ENCODE results near the gene TRMT112. TPM values are rescaled to one million over a fixed set of nuclear protein-coding genes. Genes with fewer than 3 reads are reported as not detected.
"Not testable (repeated sequence)": the region's sequence is repeated elsewhere in the genome, so short reads cannot be mapped to it uniquely, and the experiment has no call there.

The TRMT112 gene
- polyA plus RNA-seq, 4 donors: 99.3 to 188 (median 172) TPM

GRCh38 chr11:64321026-64321425 is 3.7 kb upstream of the TRMT112 start:
- peak overlapping the region; percentile 77 to 83 (median 78) for H3K27ac ChIP-seq (ENCODE audit: low read depth in 1 of 3, low read length in 2 of 3)
- FAIRE-seq (no peak), DNase-seq (no peak)
- no peak overlapping the region for H3K4me3 ChIP-seq (ENCODE audit: low read depth in 1 of 3, low read length in 3 of 3)
- H3K9me3 ChIP-seq (ENCODE audit: control insufficient read depth in 2 of 2, insufficient read depth in 1 of 2, low read depth in 1 of 2, low read length in 1 of 2): no peaks in the 10 kb centered on the region
- no peaks in the 10 kb centered on the region for H3K27me3 ChIP-seq (ENCODE audit: control insufficient read depth in 3 of 3, insufficient read depth in 3 of 3, low read length in 3 of 3)
- peaks cover 0 to 48% (median 3%) of the 10 kb centered on the region in 3 donors for H3K4me1 ChIP-seq (ENCODE audit: control insufficient read depth in 3 of 3, insufficient read depth in 2 of 3, low read depth in 1 of 3, low read length in 2 of 3)
- 42 to 83% (median 59%) methylated on average over 5 of the region's 5 CpGs for WGBS, 3 donors
- H3K36me3 ChIP-seq (ENCODE audit: control insufficient read depth in 3 of 3, insufficient read depth in 2 of 3, low read depth in 1 of 3, low read length in 3 of 3): peaks cover 0 to 55% (median under 1%) of the 10 kb centered on the region in 3 donors

DNA sequence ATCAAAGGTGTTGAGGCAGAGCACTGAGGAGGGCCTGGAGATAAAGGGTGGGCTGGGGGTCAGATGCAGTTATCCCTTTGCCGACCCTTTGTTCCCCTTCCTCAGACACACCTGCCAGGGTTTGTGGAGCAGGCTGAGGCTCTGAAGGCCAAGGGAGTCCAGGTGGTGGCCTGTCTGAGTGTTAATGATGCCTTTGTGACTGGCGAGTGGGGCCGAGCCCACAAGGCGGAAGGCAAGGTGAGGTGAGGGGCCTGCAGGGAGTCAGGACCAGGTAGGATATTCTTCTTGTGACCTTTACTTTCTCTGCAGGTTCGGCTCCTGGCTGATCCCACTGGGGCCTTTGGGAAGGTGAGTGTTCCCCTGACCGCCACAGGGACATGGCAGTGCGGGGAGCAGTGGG is 3.2 kb upstream of the TRMT112 start:
- H3K27ac ChIP-seq (ENCODE audit: low read depth in 1 of 3, low read length in 2 of 3): peak overlapping the region; percentile 77 to 83 (median 78)
- H3K9me3 ChIP-seq (ENCODE audit: control insufficient read depth in 2 of 2, insufficient read depth in 1 of 2, low read depth in 1 of 2, low read length in 1 of 2): no peaks in the 10 kb centered on the region
- DNase-seq (no peak), FAIRE-seq (no peak)
- no peak overlapping the region for H3K4me3 ChIP-seq (ENCODE audit: low read depth in 1 of 3, low read length in 3 of 3)
- H3K27me3 ChIP-seq (ENCODE audit: control insufficient read depth in 3 of 3, insufficient read depth in 3 of 3, low read length in 3 of 3): no peaks in the 10 kb centered on the region
- peaks cover 0 to 59% (median 2%) of the 10 kb centered on the region in 3 donors for H3K36me3 ChIP-seq (ENCODE audit: control insufficient read depth in 3 of 3, insufficient read depth in 2 of 3, low read depth in 1 of 3, low read length in 3 of 3)
- 74 to 88% (median 81%) methylated on average over 7 of the region's 7 CpGs for WGBS, 3 donors
- H3K4me1 ChIP-seq (ENCODE audit: control insufficient read depth in 3 of 3, insufficient read depth in 2 of 3, low read depth in 1 of 3, low read length in 2 of 3): peaks cover 0 to 49% (median 3%) of the 10 kb centered on the region in 3 donors

DNA sequence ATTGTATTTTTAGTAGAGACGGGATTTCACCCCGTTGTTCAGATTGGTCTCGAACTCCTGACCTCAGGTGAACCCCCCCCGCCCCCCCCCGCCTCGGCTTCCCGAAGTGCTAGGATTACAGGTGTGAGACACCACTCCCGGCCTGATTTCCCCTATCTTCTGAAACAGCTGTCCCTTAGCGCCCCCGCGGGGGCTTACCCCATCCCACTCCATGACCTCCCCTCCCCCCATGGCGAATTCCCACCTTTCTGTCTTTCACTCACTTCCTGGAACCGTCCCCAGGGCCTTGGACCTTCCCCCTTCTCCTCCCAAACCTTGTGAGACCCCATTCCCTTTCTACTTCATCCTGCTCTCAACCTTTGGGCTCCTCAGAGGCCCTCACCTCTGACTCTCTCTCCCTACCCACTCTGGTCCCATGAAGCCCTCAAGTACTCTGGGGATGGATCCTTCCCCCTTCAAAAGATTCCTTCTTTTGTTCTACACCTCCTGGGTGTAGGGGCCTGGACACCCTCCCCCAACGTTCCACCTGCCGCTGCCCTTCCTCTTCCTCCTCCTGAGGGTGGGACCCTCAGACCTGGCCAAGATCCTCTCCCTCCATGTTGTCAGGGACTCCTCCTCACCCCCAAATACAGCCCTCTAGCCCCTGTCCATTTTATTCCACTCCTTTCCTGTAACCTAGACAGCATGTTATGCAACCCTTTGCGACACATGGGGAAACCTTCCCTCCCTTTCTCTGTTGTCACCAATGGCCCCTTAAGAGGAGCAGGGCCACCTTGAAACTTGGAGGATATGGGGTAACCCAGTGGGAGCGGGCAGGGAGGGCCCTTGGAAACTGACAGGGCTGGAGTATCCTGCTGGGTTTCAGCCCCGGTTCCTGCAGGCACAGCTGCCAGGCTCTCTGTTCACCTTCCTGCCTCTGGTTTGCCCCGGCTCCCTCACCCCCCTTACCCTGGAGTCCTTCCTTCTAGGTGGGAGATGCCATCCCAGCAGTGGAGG is 1.7 kb upstream of the TRMT112 start:
- DNase-seq: peak; percentile 53 to 57
- H3K4me1 ChIP-seq (ENCODE audit: control insufficient read depth in 3 of 3, insufficient read depth in 2 of 3, low read depth in 1 of 3, low read length in 2 of 3): peaks cover 0 to 49% (median 3%) of the 10 kb centered on the region in 3 donors
- H3K9me3 ChIP-seq (ENCODE audit: control insufficient read depth in 2 of 2, insufficient read depth in 1 of 2, low read depth in 1 of 2, low read length in 1 of 2): no peaks in the 10 kb centered on the region
- H3K27ac ChIP-seq (ENCODE audit: low read depth in 1 of 3, low read length in 2 of 3): peak overlapping the region; percentile 96 to 98 (median 98)
- WGBS, 3 donors: 8 to 20% (median 18%) methylated on average over 19 of the region's 19 CpGs
- peaks cover 0 to 74% (median 8%) of the 10 kb centered on the region in 3 donors for H3K36me3 ChIP-seq (ENCODE audit: control insufficient read depth in 3 of 3, insufficient read depth in 2 of 3, low read depth in 1 of 3, low read length in 3 of 3)
- H3K4me3 ChIP-seq (ENCODE audit: low read depth in 1 of 3, low read length in 3 of 3): peak overlapping the region; percentile 55 to 94 (median 87)
- no peak for FAIRE-seq
- no peaks in the 10 kb centered on the region for H3K27me3 ChIP-seq (ENCODE audit: control insufficient read depth in 3 of 3, insufficient read depth in 3 of 3, low read length in 3 of 3)

GRCh38 chr11:64317961-64318765 is 804 bp upstream of the TRMT112 start, which contains the start of gene PRDX5:
Gene PRDX5 (plus strand): TSS chr11:64318121. CDS start chr11:64318216, 95 bp downstream.
- FAIRE-seq: no peak
- Histone ChIP-seq H3K27ac (ENCODE audit: low read depth in 1 of 3, low read length in 2 of 3) (peak within 1 kb of the TSS; percentile 96 to 98 (median 98)), H3K4me3 (ENCODE audit: low read depth in 1 of 3, low read length in 3 of 3) (peak within 1 kb of the TSS; percentile 55 to 94 (median 87)), H3K36me3 (ENCODE audit: control insufficient read depth in 3 of 3, insufficient read depth in 2 of 3, low read depth in 1 of 3, low read length in 3 of 3) (peaks cover 0 to 79% (median 13%) of the 10 kb centered on the region in 3 donors), H3K27me3 (ENCODE audit: control insufficient read depth in 3 of 3, insufficient read depth in 3 of 3, low read length in 3 of 3) (no peaks in the 10 kb centered on the region), H3K9me3 (ENCODE audit: control insufficient read depth in 2 of 2, insufficient read depth in 1 of 2, low read depth in 1 of 2, low read length in 1 of 2) (no peaks in the 10 kb centered on the region), H3K4me1 (ENCODE audit: control insufficient read depth in 3 of 3, insufficient read depth in 2 of 3, low read depth in 1 of 3, low read length in 2 of 3) (peaks cover 0 to 49% (median 3%) of the 10 kb centered on the region in 3 donors)
- DNase-seq: peak; percentile 98
- 0 to 1% (median 1%) methylated on average over 59 to 61 of the region's 61 CpGs for WGBS, 3 donors

- peak overlapping the region; percentile 96 to 98 (median 97) for H3K27ac ChIP-seq (ENCODE audit: low read depth in 1 of 3, low read length in 2 of 3)
- H3K27me3 ChIP-seq (ENCODE audit: control insufficient read depth in 3 of 3, insufficient read depth in 3 of 3, low read length in 3 of 3): no peaks in the 10 kb centered on the region
- H3K36me3 ChIP-seq (ENCODE audit: control insufficient read depth in 3 of 3, insufficient read depth in 2 of 3, low read depth in 1 of 3, low read length in 3 of 3): peaks cover 0 to 76% (median 15%) of the 10 kb centered on the region in 3 donors
- peak; percentile 8 to 71 for DNase-seq
- no peak for FAIRE-seq
- H3K9me3 ChIP-seq (ENCODE audit: control insufficient read depth in 2 of 2, insufficient read depth in 1 of 2, low read depth in 1 of 2, low read length in 1 of 2): no peaks in the 10 kb centered on the region
- H3K4me3 ChIP-seq (ENCODE audit: low read depth in 1 of 3, low read length in 3 of 3): peak overlapping the region; percentile 51 to 94 (median 87)
- H3K4me1 ChIP-seq (ENCODE audit: control insufficient read depth in 3 of 3, insufficient read depth in 2 of 3, low read depth in 1 of 3, low read length in 2 of 3): peaks cover 2 to 35% (median 3%) of the 10 kb centered on the region in 3 donors
- 3 to 5% (median 3%) methylated on average over 32 of the region's 32 CpGs for WGBS, 3 donors
Measured at GRCh38 chr11:64316672-64317324, 561 bp downstream of the TRMT112 start.

GRCh38 chr11:64315667-64316526 is 1.5 kb downstream of the TRMT112 start:
- peak in 1 of 2 donors; percentile 5 for DNase-seq
- H3K4me1 ChIP-seq (ENCODE audit: control insufficient read depth in 3 of 3, insufficient read depth in 2 of 3, low read depth in 1 of 3, low read length in 2 of 3): peaks cover 2 to 27% (median 3%) of the 10 kb centered on the region in 3 donors
- peaks cover 0 to 75% (median 15%) of the 10 kb centered on the region in 3 donors for H3K36me3 ChIP-seq (ENCODE audit: control insufficient read depth in 3 of 3, insufficient read depth in 2 of 3, low read depth in 1 of 3, low read length in 3 of 3)
- H3K27me3 ChIP-seq (ENCODE audit: control insufficient read depth in 3 of 3, insufficient read depth in 3 of 3, low read length in 3 of 3); FAIRE-seq; H3K9me3 ChIP-seq (ENCODE audit: control insufficient read depth in 2 of 2, insufficient read depth in 1 of 2, low read depth in 1 of 2, low read length in 1 of 2): not testable (repeated sequence)
- 74 to 77% (median 75%) methylated on average over 21 to 25 of the region's 25 CpGs for WGBS, 3 donors
- H3K4me3 ChIP-seq (ENCODE audit: low read depth in 1 of 3, low read length in 3 of 3): peak overlapping the region in 1 of 3 donors; percentile 94
- H3K27ac ChIP-seq (ENCODE audit: low read depth in 1 of 3, low read length in 2 of 3): peak overlapping the region in 2 of 3 donors; percentile 54 to 96

GRCh38 chr11:64314805-64315561 is 2.4 kb downstream of the TRMT112 start:
- WGBS, 3 donors: 83 to 86% (median 83%) methylated on average over 23 to 24 of the region's 24 CpGs
- Histone ChIP-seq H3K9me3 (ENCODE audit: control insufficient read depth in 2 of 2, insufficient read depth in 1 of 2, low read depth in 1 of 2, low read length in 1 of 2) (no peaks in the 10 kb centered on the region), H3K36me3 (ENCODE audit: control insufficient read depth in 3 of 3, insufficient read depth in 2 of 3, low read depth in 1 of 3, low read length in 3 of 3) (peaks cover 0 to 74% (median 15%) of the 10 kb centered on the region in 3 donors), H3K27ac (ENCODE audit: low read depth in 1 of 3, low read length in 2 of 3) (peak overlapping the region in 1 of 3 donors; percentile 62), H3K4me3 (ENCODE audit: low read depth in 1 of 3, low read length in 3 of 3) (no peak overlapping the region), H3K4me1 (ENCODE audit: control insufficient read depth in 3 of 3, insufficient read depth in 2 of 3, low read depth in 1 of 3, low read length in 2 of 3) (peaks cover 2 to 24% (median 3%) of the 10 kb centered on the region in 3 donors), H3K27me3 (ENCODE audit: control insufficient read depth in 3 of 3, insufficient read depth in 3 of 3, low read length in 3 of 3) (no peaks in the 10 kb centered on the region)
- FAIRE-seq (no peak), DNase-seq (no peak)
